Measurements from ENCODE around the gene SIX2.

DNA sequence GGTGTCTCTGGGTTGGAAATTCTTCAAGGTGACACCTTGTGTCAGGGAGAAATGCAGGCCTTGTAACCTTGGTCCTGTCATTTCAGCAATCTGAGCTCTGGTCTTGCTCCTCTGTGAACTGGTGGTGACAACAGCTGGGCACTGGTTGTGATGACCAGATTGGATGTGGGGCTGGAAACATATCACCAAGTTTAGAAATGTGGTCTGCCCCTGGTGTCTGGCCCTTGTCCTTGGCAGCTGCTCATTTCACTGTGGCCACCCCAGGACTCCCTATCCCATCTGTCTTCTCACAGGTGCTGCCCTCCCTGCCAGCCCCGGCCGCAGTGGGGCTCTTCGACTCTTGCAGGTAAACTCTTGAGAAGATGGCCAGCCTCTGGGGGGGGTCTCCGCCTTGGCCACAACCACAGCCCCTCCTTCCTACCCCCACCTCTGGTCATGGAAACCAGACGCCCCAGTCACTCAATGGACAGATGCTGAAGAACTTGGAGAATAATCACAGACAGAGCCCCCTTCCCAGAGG is 47.0 kb downstream of the SIX2 start:
- TF ChIP-seq POLR2AphosphoS5 (IDR thresholded peaks at IDR 0.05; ENCODE audit: low read depth, low read length) (no peak), MAFK (IDR thresholded peaks at IDR 0.05; ENCODE audit: low read depth, low read length) (no peak), KDM1A (IDR thresholded peaks at IDR 0.05; ENCODE audit: borderline replicate concordance, low read length) (no peak), BRCA1 (IDR thresholded peaks at IDR 0.05; ENCODE audit: low read depth, low read length) (no peak), POLR2A (IDR thresholded peaks at IDR 0.05; ENCODE audit: control extremely low read depth in 1 of 2, low read depth in 2 of 2, low read length in 2 of 2) (no peak), RBBP5 (IDR thresholded peaks at IDR 0.05; ENCODE audit: borderline replicate concordance, low read depth, low read length) (no peak), EGR1 (IDR thresholded peaks at IDR 0.05; ENCODE audit: borderline replicate concordance, low read depth, low read length) (no peak), CHD1 (IDR thresholded peaks at IDR 0.05; ENCODE audit: low read depth, low read length) (no peak), EP300 (IDR thresholded peaks at IDR 0.05; ENCODE audit: borderline replicate concordance in 1 of 2, low read depth in 2 of 2, low read length in 2 of 2) (no peak), RNF2 (IDR thresholded peaks at IDR 0.05; ENCODE audit: borderline replicate concordance, low read depth, low read length, missing control alignments, poor library complexity, severe bottlenecking) (no peak)
- TF ChIP-seq, protein P1, sequence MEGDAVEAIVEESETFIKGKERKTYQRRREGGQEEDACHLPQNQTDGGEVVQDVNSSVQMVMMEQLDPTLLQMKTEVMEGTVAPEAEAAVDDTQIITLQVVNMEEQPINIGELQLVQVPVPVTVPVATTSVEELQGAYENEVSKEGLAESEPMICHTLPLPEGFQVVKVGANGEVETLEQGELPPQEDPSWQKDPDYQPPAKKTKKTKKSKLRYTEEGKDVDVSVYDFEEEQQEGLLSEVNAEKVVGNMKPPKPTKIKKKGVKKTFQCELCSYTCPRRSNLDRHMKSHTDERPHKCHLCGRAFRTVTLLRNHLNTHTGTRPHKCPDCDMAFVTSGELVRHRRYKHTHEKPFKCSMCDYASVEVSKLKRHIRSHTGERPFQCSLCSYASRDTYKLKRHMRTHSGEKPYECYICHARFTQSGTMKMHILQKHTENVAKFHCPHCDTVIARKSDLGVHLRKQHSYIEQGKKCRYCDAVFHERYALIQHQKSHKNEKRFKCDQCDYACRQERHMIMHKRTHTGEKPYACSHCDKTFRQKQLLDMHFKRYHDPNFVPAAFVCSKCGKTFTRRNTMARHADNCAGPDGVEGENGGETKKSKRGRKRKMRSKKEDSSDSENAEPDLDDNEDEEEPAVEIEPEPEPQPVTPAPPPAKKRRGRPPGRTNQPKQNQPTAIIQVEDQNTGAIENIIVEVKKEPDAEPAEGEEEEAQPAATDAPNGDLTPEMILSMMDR (IDR thresholded peaks at IDR 0.05; ENCODE audit: control extremely low read depth in 1 of 3, insufficient read depth in 1 of 3, low read depth in 1 of 3, low read length in 3 of 3): no peak
